Effector memory CD4-positive, alpha-beta T cell (primary cell): ENCODE data around the gene HEPN1.

Experiments
- DNase-seq, 3 donors: peaks; one replicate each; pipeline ENCODE4 v3.0.0-alpha.2; 2020
- H3K27ac ChIP-seq: 2 replicates; pipeline ENCODE4 v1.7.0; 2013; ENCODE audit warnings: mild to moderate bottlenecking, low read length, moderate library complexity; ENCODE audit not compliant: insufficient read depth, poor library complexity, severe bottlenecking
- H3K27me3 ChIP-seq: replicated peaks from 2 replicates; pipeline ENCODE4 v1.7.0; 2013; ENCODE audit warnings: mild to moderate bottlenecking, low read length; ENCODE audit not compliant: insufficient read depth, control insufficient read depth, poor library complexity, severe bottlenecking
- H3K36me3 ChIP-seq: 2 replicates; pipeline ENCODE4 v1.7.0; 2013; ENCODE audit warnings: mild to moderate bottlenecking, low read length, moderate library complexity; ENCODE audit not compliant: control insufficient read depth, insufficient read depth
- H3K4me1 ChIP-seq: 2 replicates; pipeline ENCODE4 v1.7.0; 2013; ENCODE audit warnings: low read length, mild to moderate bottlenecking; ENCODE audit not compliant: control insufficient read depth, insufficient read depth, poor library complexity, severe bottlenecking
- H3K4me3 ChIP-seq: 2 replicates; pipeline ENCODE4 v1.7.0; 2013; ENCODE audit warnings: low read length, low read depth, mild to moderate bottlenecking; ENCODE audit not compliant: insufficient read depth, poor library complexity, severe bottlenecking
- H3K9me3 ChIP-seq: 2 replicates; pipeline ENCODE4 v1.7.0; 2013; ENCODE audit warnings: mild to moderate bottlenecking, low read length, moderate library complexity; ENCODE audit not compliant: control insufficient read depth

HEPN1 gene

DNA sequence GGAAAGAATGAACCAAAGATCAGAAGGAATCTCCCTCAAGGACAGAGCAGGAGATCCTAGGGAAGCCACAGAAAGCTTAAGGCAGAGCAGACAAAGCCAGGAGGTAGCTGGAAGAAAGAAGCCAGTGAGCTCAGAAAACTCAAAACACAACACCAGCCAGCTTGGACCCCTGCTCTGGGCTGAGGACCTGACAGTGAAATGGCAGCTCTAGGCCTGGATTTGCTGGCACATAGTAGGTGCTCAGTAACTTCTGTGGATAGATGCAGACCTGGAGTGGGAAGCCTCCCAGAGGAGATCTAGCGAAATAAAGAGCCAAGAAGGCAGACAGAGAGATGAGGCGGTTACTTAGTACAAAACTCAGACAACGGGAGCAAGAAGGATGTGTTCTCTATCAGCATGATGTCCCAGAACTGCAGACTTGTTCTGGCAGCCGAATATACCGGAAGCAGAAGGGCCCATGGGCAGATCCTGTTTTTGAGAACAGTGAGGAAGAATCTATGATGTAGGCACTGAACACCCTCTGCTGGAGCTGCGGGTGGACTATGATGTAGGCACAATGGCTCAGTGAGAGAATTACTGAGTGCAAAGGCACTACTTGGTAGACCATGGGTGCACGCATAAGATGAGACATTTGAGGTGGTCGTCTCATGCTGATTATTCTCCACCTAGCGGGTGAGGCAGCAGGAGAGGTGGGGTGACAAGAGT lies 26.1 kb upstream of the HEPN1 start:
- H3K9me3 ChIP-seq: no peaks in the 10 kb centered on the region
- H3K4me3 ChIP-seq: no peak overlapping the region
- H3K36me3 ChIP-seq: no peaks in the 10 kb centered on the region
- H3K4me1 ChIP-seq: no peaks in the 10 kb centered on the region
- H3K27me3 ChIP-seq: no peaks in the 10 kb centered on the region
- H3K27ac ChIP-seq: no peak overlapping the region
- DNase-seq: no peak

DNA sequence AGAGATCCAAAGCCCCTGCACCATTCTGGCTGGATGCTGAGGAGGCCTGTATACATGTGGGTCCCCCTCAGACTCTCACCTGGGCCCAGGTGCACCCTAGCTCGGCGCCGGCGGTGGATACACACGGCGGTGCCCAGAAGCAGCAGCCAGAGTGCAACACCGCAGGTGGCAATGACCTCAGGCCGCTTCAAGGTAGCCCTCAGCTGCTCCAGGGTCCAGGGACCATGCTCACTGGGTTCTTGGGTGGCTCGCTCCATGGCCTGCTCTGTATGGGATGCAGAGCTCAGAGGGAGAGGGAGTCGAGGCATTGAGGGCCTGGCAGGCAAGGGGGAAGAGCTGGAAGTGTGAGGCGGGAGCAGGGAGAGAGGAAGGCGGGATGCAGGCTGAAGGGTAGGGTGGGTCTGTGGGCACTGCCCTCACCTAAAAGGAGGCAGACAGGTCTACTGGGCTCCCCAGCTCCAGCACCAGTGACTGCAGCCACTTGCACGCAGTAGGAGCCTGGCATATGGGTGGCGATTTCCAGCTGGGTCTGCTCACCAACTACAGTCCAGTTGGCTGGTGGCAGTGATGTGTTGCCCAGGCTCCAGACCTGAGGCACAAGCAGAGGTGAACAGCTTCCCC lies 25.2 kb upstream of the HEPN1 start:
- DNase-seq: no peak
- no peaks in the 10 kb centered on the region for H3K36me3 ChIP-seq
- H3K9me3 ChIP-seq: no peaks in the 10 kb centered on the region
- H3K27me3 ChIP-seq: no peaks in the 10 kb centered on the region
- no peak overlapping the region for H3K4me3 ChIP-seq
- no peak overlapping the region for H3K27ac ChIP-seq
- no peaks in the 10 kb centered on the region for H3K4me1 ChIP-seq

GRCh38 chr11:124894606-124895430 lies 24.2 kb upstream of the HEPN1 start:
- Histone ChIP-seq H3K4me3 (no peak overlapping the region), H3K27ac (no peak overlapping the region), H3K27me3 (no peaks in the 10 kb centered on the region), H3K9me3 (no peaks in the 10 kb centered on the region), H3K4me1 (no peaks in the 10 kb centered on the region), H3K36me3 (no peaks in the 10 kb centered on the region)
- DNase-seq: no peak

GRCh38 chr11:124895471-124895971 lies 23.5 kb upstream of the HEPN1 start:
- no peaks in the 10 kb centered on the region for H3K9me3 ChIP-seq
- H3K4me1 ChIP-seq: no peaks in the 10 kb centered on the region
- no peak for DNase-seq
- no peak overlapping the region for H3K4me3 ChIP-seq
- H3K27ac ChIP-seq: no peak overlapping the region
- no peaks in the 10 kb centered on the region for H3K27me3 ChIP-seq
- no peaks in the 10 kb centered on the region for H3K36me3 ChIP-seq

DNA sequence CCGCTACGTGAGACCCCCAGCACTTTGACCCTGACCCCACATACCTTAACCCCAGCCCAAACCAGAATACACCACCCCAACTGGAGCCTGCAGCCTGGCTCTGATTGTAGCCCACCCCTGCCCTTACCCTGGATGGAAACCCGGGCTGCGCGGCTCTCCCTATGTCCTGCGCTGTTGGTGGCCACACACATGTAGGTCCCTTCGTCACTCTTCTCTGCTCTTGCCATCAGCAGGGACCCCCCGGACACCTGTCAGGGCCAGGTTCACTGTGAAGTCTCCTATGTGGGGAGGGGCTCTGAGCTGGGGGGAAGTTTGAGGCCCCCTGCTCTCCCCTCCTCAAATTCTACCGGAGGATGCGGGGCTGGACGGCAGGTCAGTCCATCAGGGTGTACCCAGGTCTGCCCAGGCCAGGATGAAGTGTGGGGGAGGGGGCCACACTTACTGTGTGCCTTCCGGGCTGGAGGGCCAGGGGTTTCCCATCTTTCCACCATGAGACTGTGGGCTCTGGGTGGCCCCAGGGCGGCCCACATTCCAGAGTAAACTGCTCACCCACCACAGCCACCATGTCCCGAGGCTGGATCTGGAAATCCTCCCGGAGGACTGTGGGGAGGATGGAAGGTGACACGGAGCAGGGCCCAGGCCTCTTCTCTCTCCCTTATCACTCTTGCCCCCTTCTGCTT lies 22.8 kb upstream of the HEPN1 start:
- H3K4me3 ChIP-seq: no peak overlapping the region
- H3K27ac ChIP-seq: no peak overlapping the region
- no peak for DNase-seq
- no peaks in the 10 kb centered on the region for H3K27me3 ChIP-seq
- no peaks in the 10 kb centered on the region for H3K9me3 ChIP-seq
- no peaks in the 10 kb centered on the region for H3K4me1 ChIP-seq
- H3K36me3 ChIP-seq: no peaks in the 10 kb centered on the region

DNA sequence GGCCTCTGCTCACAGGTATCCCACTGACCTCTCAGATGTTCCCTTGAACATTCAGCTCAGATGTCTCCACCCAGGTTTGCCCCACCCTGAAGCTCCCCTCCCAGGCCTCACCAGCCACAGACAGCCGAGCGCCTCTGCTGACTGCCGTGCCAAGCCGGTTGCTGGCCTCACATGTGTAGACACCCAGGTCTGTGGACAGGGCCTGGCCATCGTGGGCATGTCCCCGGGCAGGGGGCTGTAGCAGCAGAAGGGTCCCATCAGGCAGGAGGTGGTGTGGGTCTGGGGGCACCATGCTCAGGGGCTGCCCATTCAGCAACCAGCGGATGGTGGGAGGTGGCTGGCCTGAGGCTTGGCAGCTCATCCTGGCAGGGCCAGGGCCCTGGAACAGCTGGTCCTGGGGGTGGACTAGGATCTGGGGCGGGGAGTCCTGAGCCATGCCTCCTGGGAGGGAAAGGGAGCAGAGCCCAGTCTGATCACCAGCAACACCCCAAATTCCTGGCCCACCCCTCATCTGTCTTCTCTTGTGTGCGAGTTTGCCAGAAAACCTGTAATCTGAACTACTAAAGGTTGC lies 22.1 kb upstream of the HEPN1 start:
- no peaks in the 10 kb centered on the region for H3K9me3 ChIP-seq
- no peak overlapping the region for H3K4me3 ChIP-seq
- H3K4me1 ChIP-seq: no peaks in the 10 kb centered on the region
- no peak overlapping the region for H3K27ac ChIP-seq
- no peak for DNase-seq
- H3K36me3 ChIP-seq: no peaks in the 10 kb centered on the region
- no peaks in the 10 kb centered on the region for H3K27me3 ChIP-seq

DNA sequence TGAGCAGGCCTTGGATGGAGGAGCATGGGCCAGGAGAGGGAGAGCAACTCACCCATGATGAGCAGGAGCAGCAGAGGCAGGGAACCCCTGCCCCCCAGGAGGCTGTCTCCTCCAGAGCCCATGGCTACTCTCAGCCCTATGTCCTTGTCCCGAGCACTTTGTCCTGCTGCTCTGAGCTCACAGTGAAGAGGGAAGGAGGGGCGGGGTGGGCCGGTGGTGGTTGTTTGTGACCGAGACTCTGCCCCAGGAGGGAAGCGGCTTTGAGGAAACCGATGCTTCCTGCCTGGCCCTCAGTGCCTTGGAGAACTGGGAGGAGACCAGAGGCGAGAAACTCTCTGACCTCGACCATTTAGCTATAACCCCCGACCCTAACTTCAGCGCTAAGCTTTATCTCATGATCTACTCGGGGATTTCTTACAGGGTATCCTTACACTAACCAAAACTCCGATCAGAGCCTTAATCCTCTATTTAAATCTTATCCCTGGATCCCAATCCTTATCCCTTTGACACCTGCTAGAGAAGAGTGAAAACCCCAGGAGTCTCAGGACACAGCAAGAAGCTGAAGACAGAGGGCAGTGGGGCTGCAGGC lies 21.3 kb upstream of the HEPN1 start, which contains the start of gene ROBO4:
Gene ROBO4 (minus strand): TSS at position 192 of the 589 bp plus-strand sequence. CDS start 70 bp downstream, at position 122.
- no peak for DNase-seq
- H3K4me3 ChIP-seq: no peak within 1 kb of the TSS
- no peaks in the 10 kb centered on the region for H3K36me3 ChIP-seq
- no peak within 1 kb of the TSS for H3K27ac ChIP-seq
- no peaks in the 10 kb centered on the region for H3K4me1 ChIP-seq
- H3K27me3 ChIP-seq: no peaks in the 10 kb centered on the region
- H3K9me3 ChIP-seq: no peaks in the 10 kb centered on the region

DNA sequence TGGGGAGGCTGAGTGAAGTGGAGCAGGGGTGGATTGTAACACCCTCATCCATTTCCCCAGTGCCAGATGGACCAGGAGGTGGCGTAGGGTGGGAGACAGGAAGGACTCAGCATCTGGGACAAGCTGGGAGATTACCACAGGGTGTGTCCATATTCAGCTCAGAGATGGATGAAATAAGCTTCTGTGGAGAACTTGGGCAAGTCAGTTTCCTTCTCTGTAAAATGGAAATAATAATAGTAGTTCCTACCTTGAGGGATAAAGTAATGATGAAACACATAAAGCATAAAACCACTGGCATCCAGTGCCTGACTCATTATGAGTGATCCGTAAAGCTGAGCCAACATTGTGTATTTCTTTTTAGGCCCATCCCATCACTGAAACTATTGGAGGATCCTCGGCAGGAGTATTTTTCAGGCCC lies 20.8 kb upstream of the HEPN1 start:
- no peak overlapping the region for H3K27ac ChIP-seq
- H3K4me3 ChIP-seq: no peak overlapping the region
- H3K4me1 ChIP-seq: no peaks in the 10 kb centered on the region
- H3K9me3 ChIP-seq: no peaks in the 10 kb centered on the region
- no peaks in the 10 kb centered on the region for H3K36me3 ChIP-seq
- no peak for DNase-seq
- no peaks in the 10 kb centered on the region for H3K27me3 ChIP-seq

DNA sequence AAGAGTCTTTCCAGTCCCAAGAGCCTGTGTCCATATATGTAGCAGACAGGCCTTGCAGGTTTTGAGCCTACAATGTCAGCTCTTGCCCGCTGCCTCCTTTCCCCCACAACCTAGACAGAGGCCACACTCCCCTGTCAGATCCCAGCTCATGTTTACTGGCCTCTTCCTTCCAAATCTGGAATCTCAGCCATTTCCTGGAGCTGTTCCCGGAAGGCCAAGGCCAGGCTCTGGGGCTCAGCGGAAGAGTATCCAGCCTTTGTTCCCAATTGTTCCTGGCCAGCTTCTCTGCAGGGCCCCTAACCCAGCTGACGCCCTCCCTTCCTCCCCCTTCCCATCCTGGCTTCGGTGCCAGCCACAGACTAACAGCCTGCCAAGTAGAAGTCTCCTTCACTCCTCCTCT lies 20.3 kb upstream of the HEPN1 start:
- no peak for DNase-seq
- Histone ChIP-seq H3K9me3 (no peaks in the 10 kb centered on the region), H3K27me3 (no peaks in the 10 kb centered on the region), H3K4me1 (no peaks in the 10 kb centered on the region), H3K36me3 (no peaks in the 10 kb centered on the region), H3K27ac (no peak overlapping the region), H3K4me3 (no peak overlapping the region)
